Activated CD8-positive, alpha-beta T cell treated with anti-CD3 and anti-CD28 coated beads for 36 hours (primary cell): ENCODE measurements around the gene STIM2. TPM values are rescaled to one million over a fixed set of nuclear protein-coding genes. Genes with fewer than 3 reads are reported as not detected.

Experiments used
- ATAC-seq: fragments of 200-7000 bp; cut with Tn5 transposase; one replicate; pipeline ENCODE4 v1.10.0; 2021; ENCODE audit warnings: mild to moderate bottlenecking, moderate library complexity
- CTCF ChIA-PET: fragments of 350-600 bp; sonication (Branson Sonifier 250); formaldehyde crosslinking; loops from one replicate; lab custom pipeline; 2021; ENCODE audit warnings: antibody characterized with exemption; lab: Charles Lee
- POLR2A ChIA-PET: fragments of 350-600 bp; sonication (Branson Sonifier 250); formaldehyde crosslinking; loops from one replicate; lab custom pipeline; 2021; ENCODE audit warnings: antibody characterized with exemption; lab: Charles Lee
- DNase-seq: peaks from one replicate; pipeline ENCODE4 v3.0.0-alpha.2; 2020
- H3K27ac Mint-ChIP-seq: one replicate; pipeline ENCODE4 v1.8.0; 2021; ENCODE audit warnings: mild to moderate bottlenecking, mixed read lengths
- H3K27me3 Mint-ChIP-seq: one replicate; pipeline ENCODE4 v1.8.0; 2021; ENCODE audit warnings: mixed read lengths
- H3K36me3 Mint-ChIP-seq: one replicate; pipeline ENCODE4 v1.8.0; 2021; ENCODE audit warnings: low read depth, mixed read lengths
- H3K4me1 Mint-ChIP-seq: one replicate; pipeline ENCODE4 v1.8.0; 2021; ENCODE audit warnings: low read depth, mixed read lengths
- H3K4me3 Mint-ChIP-seq: one replicate; pipeline ENCODE4 v1.8.0; 2021; ENCODE audit warnings: mild to moderate bottlenecking, moderate library complexity, mixed read lengths
- H3K9me3 Mint-ChIP-seq: one replicate; pipeline ENCODE4 v1.8.0; 2021; ENCODE audit warnings: mixed read lengths
- intact Hi-C: fragments of 100-400 bp; cut with micrococcal nuclease; formaldehyde crosslinking; loops from one replicate; pipeline ENCODE4 v1.10.0; 2022
- total RNA-seq, 2 experiments: library from RNA; stranded (reverse); gene quantifications; one replicate each; pipeline ENCODE4 v1.2.3, GENCODE V29; 2021
- TF ChIP-seq, protein P1 (sequence below): fragments of 200-600 bp; IDR thresholded peaks from one replicate; pipeline ENCODE4 v1.8.0; 2022; ENCODE audit warnings: antibody characterized with exemption, mild to moderate bottlenecking

The STIM2 gene
- total RNA-seq, 2 experiments from 2014 or later: 44.4 to 46.6 TPM

- Mint-ChIP-seq H3K9me3 (peaks cover 3% of the 10 kb centered on the region), H3K27ac (peak overlapping the region; percentile 96), H3K27me3 (no peaks in the 10 kb centered on the region), H3K4me1 (peaks cover 76% of the 10 kb centered on the region), H3K4me3 (peak overlapping the region; percentile 60), H3K36me3 (peaks cover 17% of the 10 kb centered on the region)
- DNase-seq (no peak), ATAC-seq (peak; percentile 2)
- ChIA-PET POLR2A (interaction anchor here (0.7 to 4.2 kb wide), 5 partner anchors 10 to 139 kb away, joined by 4 to 39 read pairs (median 9); partner anchors contain the start of gene STIM2), CTCF (interaction anchor here (1.1 to 3.8 kb wide), 3 partner anchors 10 to 118 kb away, joined by 5 to 20 read pairs (median 5); no protein-coding TSS in a partner anchor)
- intact Hi-C loops: loop anchor here (2.0 kb wide), 1 partner anchor 25 kb away; no protein-coding TSS in a partner anchor
- TF ChIP-seq, protein P1, sequence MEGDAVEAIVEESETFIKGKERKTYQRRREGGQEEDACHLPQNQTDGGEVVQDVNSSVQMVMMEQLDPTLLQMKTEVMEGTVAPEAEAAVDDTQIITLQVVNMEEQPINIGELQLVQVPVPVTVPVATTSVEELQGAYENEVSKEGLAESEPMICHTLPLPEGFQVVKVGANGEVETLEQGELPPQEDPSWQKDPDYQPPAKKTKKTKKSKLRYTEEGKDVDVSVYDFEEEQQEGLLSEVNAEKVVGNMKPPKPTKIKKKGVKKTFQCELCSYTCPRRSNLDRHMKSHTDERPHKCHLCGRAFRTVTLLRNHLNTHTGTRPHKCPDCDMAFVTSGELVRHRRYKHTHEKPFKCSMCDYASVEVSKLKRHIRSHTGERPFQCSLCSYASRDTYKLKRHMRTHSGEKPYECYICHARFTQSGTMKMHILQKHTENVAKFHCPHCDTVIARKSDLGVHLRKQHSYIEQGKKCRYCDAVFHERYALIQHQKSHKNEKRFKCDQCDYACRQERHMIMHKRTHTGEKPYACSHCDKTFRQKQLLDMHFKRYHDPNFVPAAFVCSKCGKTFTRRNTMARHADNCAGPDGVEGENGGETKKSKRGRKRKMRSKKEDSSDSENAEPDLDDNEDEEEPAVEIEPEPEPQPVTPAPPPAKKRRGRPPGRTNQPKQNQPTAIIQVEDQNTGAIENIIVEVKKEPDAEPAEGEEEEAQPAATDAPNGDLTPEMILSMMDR: no peak
Measured at GRCh38 chr4:26884026-26884425, 23.4 kb downstream of the STIM2 start.

DNA sequence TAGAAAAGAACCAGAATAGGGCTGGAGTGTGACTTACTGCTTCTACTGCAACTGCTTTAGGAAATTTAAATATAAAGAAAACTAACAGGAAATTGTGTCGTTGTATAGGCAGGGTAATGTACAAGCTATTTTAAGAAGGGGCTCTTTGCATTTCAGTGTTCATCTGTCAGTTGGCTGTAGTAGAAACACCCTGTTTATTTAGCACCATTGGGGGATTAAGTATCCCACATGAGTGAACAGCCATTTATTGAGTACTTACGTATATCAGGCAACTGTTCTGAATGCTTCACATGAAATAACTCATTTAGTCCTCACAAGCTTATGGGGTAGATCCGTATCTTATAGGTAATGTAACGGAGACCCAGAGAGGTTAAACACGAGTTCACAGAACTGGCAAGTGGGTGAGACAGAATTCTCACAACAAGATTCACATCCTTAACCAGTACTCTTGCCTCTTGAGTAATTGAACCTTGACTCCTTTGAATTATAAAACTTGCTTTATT is 23.9 kb downstream of the STIM2 start:
- Mint-ChIP-seq H3K9me3 (no peaks in the 10 kb centered on the region), H3K4me1 (peaks cover 74% of the 10 kb centered on the region), H3K36me3 (peaks cover 16% of the 10 kb centered on the region), H3K27ac (peak overlapping the region; percentile 96), H3K27me3 (no peaks in the 10 kb centered on the region), H3K4me3 (peak overlapping the region; percentile 60)
- ATAC-seq (peak; percentile 79), DNase-seq (peak; percentile 43)
- ChIA-PET POLR2A (interaction anchor here (0.7 to 4.2 kb wide), 5 partner anchors 11 to 139 kb away, joined by 4 to 39 read pairs (median 9); partner anchors contain the start of gene STIM2), CTCF (interaction anchor here (1.1 to 3.8 kb wide), 5 partner anchors 9 to 118 kb away, joined by 5 to 20 read pairs (median 5); partner anchors contain the start of gene STIM2)
- TF ChIP-seq, protein P1: no peak
- intact Hi-C loops: loop anchor here (2.0 kb wide), 1 partner anchor 26 kb away; no protein-coding TSS in a partner anchor

- ChIA-PET CTCF (interaction anchor here (1.0 to 3.8 kb wide), 8 partner anchors 10 to 119 kb away, joined by 3 to 20 read pairs (median 6); partner anchors contain the start of gene STIM2), POLR2A (interaction anchor here (0.7 to 4.2 kb wide), 7 partner anchors 12 to 567 kb away, joined by 3 to 39 read pairs (median 8); partner anchors contain the start of gene STIM2)
- Mint-ChIP-seq H3K36me3 (peaks cover 17% of the 10 kb centered on the region), H3K27me3 (no peaks in the 10 kb centered on the region), H3K4me3 (peak overlapping the region; percentile 62), H3K27ac (peak overlapping the region; percentile 96), H3K9me3 (peaks cover 3% of the 10 kb centered on the region), H3K4me1 (peaks cover 68% of the 10 kb centered on the region)
- TF ChIP-seq, protein P1: no peak
- peak; percentile 52 for ATAC-seq
- peak; percentile 58 for DNase-seq
- intact Hi-C loops: loop anchor here (2.0 kb wide), 2 partner anchors 13 to 27 kb away; no protein-coding TSS in a partner anchor
Measured at GRCh38 chr4:26885912-26886274, 25.3 kb downstream of the STIM2 start.

DNA sequence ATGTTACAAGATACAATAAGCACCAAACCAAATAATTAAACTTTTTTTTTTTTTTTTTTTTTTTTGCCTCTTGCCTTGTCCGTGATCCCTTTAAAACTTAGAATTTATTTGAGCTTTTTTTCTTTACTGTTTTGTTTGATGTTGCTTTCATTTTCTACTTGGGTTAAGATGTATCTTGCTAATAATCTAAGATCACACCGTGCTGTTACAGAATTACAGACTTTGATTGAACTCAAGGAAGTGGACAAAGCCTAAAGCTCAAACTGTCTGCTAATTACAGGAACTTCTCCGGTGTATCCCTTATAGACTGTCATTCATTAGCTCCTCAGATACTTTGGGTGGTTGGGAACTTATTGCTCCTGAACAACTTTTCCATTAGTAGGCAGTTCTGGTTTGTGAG is 26.5 kb downstream of the STIM2 start:
- intact Hi-C loops: loop anchor here (2.0 kb wide), 1 partner anchor 14 kb away; no protein-coding TSS in a partner anchor
- POLR2A ChIA-PET: interaction anchor here (2.1 to 4.2 kb wide), 3 partner anchors 14 to 116 kb away, joined by 8 to 39 read pairs (median 22); partner anchors contain the start of gene STIM2

More for the DNA sequence above, 26.5 kb downstream of the STIM2 start:
- CTCF ChIA-PET: interaction anchor here (0.7 to 3.8 kb wide), 9 partner anchors 12 to 118 kb away, joined by 3 to 20 read pairs (median 5); partner anchors contain the start of gene STIM2
- TF ChIP-seq, protein P1: no peak
- ATAC-seq (no peak), DNase-seq (no peak)
- peaks cover 69% of the 10 kb centered on the region for H3K4me1 Mint-ChIP-seq
- no peaks in the 10 kb centered on the region for H3K27me3 Mint-ChIP-seq
- H3K36me3 Mint-ChIP-seq: peaks cover 23% of the 10 kb centered on the region
- H3K4me3 Mint-ChIP-seq: peak overlapping the region; percentile 62
- peaks cover 9% of the 10 kb centered on the region for H3K9me3 Mint-ChIP-seq
- peak overlapping the region; percentile 96 for H3K27ac Mint-ChIP-seq
